ENCODE data around the gene SMYD3.

SMYD3 gene

GRCh38 chr1:246162560-246162959 lies 344.5 kb downstream of the SMYD3 start:
- intact Hi-C loops (cut with micrococcal nuclease): no loop called here
- H3K36me3 Mint-ChIP-seq (ENCODE audit: low read depth): no peaks in the 10 kb centered on the region
- H3K4me3 Mint-ChIP-seq: no peak overlapping the region
- H3K4me1 Mint-ChIP-seq (ENCODE audit: low read depth): peaks cover 49% of the 10 kb centered on the region
- H3K27me3 Mint-ChIP-seq: no peaks in the 10 kb centered on the region
- H3K9me3 Mint-ChIP-seq: no peaks in the 10 kb centered on the region
- no peak overlapping the region for H3K27ac Mint-ChIP-seq

- Mint-ChIP-seq H3K36me3 (ENCODE audit: low read depth) (no peaks in the 10 kb centered on the region), H3K27me3 (no peaks in the 10 kb centered on the region), H3K4me3 (no peak overlapping the region), H3K9me3 (no peaks in the 10 kb centered on the region), H3K27ac (no peak overlapping the region), H3K4me1 (ENCODE audit: low read depth) (peaks cover 59% of the 10 kb centered on the region)
- intact Hi-C loops (cut with micrococcal nuclease): no loop called here
Measured at GRCh38 chr1:246161626-246162025, 345.5 kb downstream of the SMYD3 start.

- Mint-ChIP-seq H3K27ac (no peak overlapping the region), H3K4me1 (ENCODE audit: low read depth) (peaks cover 60% of the 10 kb centered on the region), H3K4me3 (no peak overlapping the region), H3K27me3 (no peaks in the 10 kb centered on the region), H3K36me3 (ENCODE audit: low read depth) (no peaks in the 10 kb centered on the region), H3K9me3 (no peaks in the 10 kb centered on the region)
- intact Hi-C loops (cut with micrococcal nuclease): no loop called here
Measured at GRCh38 chr1:246160905-246161304, 346.2 kb downstream of the SMYD3 start.

- H3K27me3 Mint-ChIP-seq: no peaks in the 10 kb centered on the region
- H3K4me3 Mint-ChIP-seq: no peak overlapping the region
- H3K9me3 Mint-ChIP-seq: no peaks in the 10 kb centered on the region
- no peak overlapping the region for H3K27ac Mint-ChIP-seq
- H3K4me1 Mint-ChIP-seq (ENCODE audit: low read depth): peaks cover 59% of the 10 kb centered on the region
- H3K36me3 Mint-ChIP-seq (ENCODE audit: low read depth): no peaks in the 10 kb centered on the region
- intact Hi-C loops (cut with micrococcal nuclease): no loop called here
Measured at GRCh38 chr1:246160374-246160773, 346.7 kb downstream of the SMYD3 start.

GRCh38 chr1:246159279-246160227 lies 347.5 kb downstream of the SMYD3 start:
- peak overlapping the region; percentile 9 for H3K4me3 Mint-ChIP-seq
- peak overlapping the region; percentile 69 for H3K27ac Mint-ChIP-seq
- no peaks in the 10 kb centered on the region for H3K27me3 Mint-ChIP-seq
- H3K9me3 Mint-ChIP-seq: no peaks in the 10 kb centered on the region
- intact Hi-C loops (cut with micrococcal nuclease): loop anchor here (5.0 kb wide), 1 partner anchor 43 kb away; no protein-coding TSS in a partner anchor
- peaks cover 51% of the 10 kb centered on the region for H3K4me1 Mint-ChIP-seq (ENCODE audit: low read depth)
- no peaks in the 10 kb centered on the region for H3K36me3 Mint-ChIP-seq (ENCODE audit: low read depth)

- Mint-ChIP-seq H3K27me3 (no peaks in the 10 kb centered on the region), H3K36me3 (ENCODE audit: low read depth) (no peaks in the 10 kb centered on the region), H3K9me3 (no peaks in the 10 kb centered on the region), H3K4me3 (no peak overlapping the region), H3K4me1 (ENCODE audit: low read depth) (peaks cover 58% of the 10 kb centered on the region), H3K27ac (no peak overlapping the region)
- intact Hi-C loops (cut with micrococcal nuclease): loop anchor here (5.0 kb wide), 1 partner anchor 44 kb away; no protein-coding TSS in a partner anchor
Measured at GRCh38 chr1:246158131-246158530, 348.9 kb downstream of the SMYD3 start.

- no peaks in the 10 kb centered on the region for H3K36me3 Mint-ChIP-seq (ENCODE audit: low read depth)
- H3K9me3 Mint-ChIP-seq: no peaks in the 10 kb centered on the region
- intact Hi-C loops (cut with micrococcal nuclease): loop anchor here (5.0 kb wide), 1 partner anchor 45 kb away; no protein-coding TSS in a partner anchor
- H3K4me3 Mint-ChIP-seq: no peak overlapping the region
- no peaks in the 10 kb centered on the region for H3K27me3 Mint-ChIP-seq
- peaks cover 64% of the 10 kb centered on the region for H3K4me1 Mint-ChIP-seq (ENCODE audit: low read depth)
- H3K27ac Mint-ChIP-seq: no peak overlapping the region
Measured at GRCh38 chr1:246157516-246157915, 349.6 kb downstream of the SMYD3 start.

GRCh38 chr1:246156847-246157246 lies 350.2 kb downstream of the SMYD3 start:
- H3K9me3 Mint-ChIP-seq: no peaks in the 10 kb centered on the region
- H3K27me3 Mint-ChIP-seq: no peaks in the 10 kb centered on the region
- H3K27ac Mint-ChIP-seq: no peak overlapping the region
- H3K4me1 Mint-ChIP-seq (ENCODE audit: low read depth): peaks cover 71% of the 10 kb centered on the region
- intact Hi-C loops (cut with micrococcal nuclease): loop anchor here (5.0 kb wide), 1 partner anchor 45 kb away; no protein-coding TSS in a partner anchor
- no peaks in the 10 kb centered on the region for H3K36me3 Mint-ChIP-seq (ENCODE audit: low read depth)
- no peak overlapping the region for H3K4me3 Mint-ChIP-seq

GRCh38 chr1:246155923-246156322 lies 351.2 kb downstream of the SMYD3 start:
- no peaks in the 10 kb centered on the region for H3K9me3 Mint-ChIP-seq
- peaks cover 75% of the 10 kb centered on the region for H3K4me1 Mint-ChIP-seq (ENCODE audit: low read depth)
- no peak overlapping the region for H3K27ac Mint-ChIP-seq
- intact Hi-C loops (cut with micrococcal nuclease): loop anchor here (5.0 kb wide), 1 partner anchor 46 kb away; no protein-coding TSS in a partner anchor
- no peaks in the 10 kb centered on the region for H3K36me3 Mint-ChIP-seq (ENCODE audit: low read depth)
- no peak overlapping the region for H3K4me3 Mint-ChIP-seq
- H3K27me3 Mint-ChIP-seq: no peaks in the 10 kb centered on the region

GRCh38 chr1:246153796-246154212 lies 353.3 kb downstream of the SMYD3 start:
- Mint-ChIP-seq H3K4me1 (ENCODE audit: low read depth) (peaks cover 53% of the 10 kb centered on the region), H3K36me3 (ENCODE audit: low read depth) (no peaks in the 10 kb centered on the region), H3K27ac (no peak overlapping the region), H3K27me3 (no peaks in the 10 kb centered on the region), H3K4me3 (no peak overlapping the region), H3K9me3 (peaks cover 4% of the 10 kb centered on the region)
- intact Hi-C loops (cut with micrococcal nuclease): no loop called here

GRCh38 chr1:246152986-246153431 lies 354.1 kb downstream of the SMYD3 start:
- Mint-ChIP-seq H3K9me3 (peaks cover 12% of the 10 kb centered on the region), H3K4me1 (ENCODE audit: low read depth) (peaks cover 45% of the 10 kb centered on the region)
- intact Hi-C loops (cut with micrococcal nuclease): no loop called here

GRCh38 chr1:246151796-246152434 lies 355.2 kb downstream of the SMYD3 start:
- Mint-ChIP-seq H3K36me3 (ENCODE audit: low read depth) (peaks cover 6% of the 10 kb centered on the region), H3K4me1 (ENCODE audit: low read depth) (peaks cover 34% of the 10 kb centered on the region), H3K27me3 (no peaks in the 10 kb centered on the region), H3K27ac (peak overlapping the region; percentile 73), H3K4me3 (peak overlapping the region; percentile 37), H3K9me3 (peaks cover 16% of the 10 kb centered on the region)
- intact Hi-C loops (cut with micrococcal nuclease): no loop called here

More at GRCh38 chr1:246152986-246153431, 354.1 kb downstream of the SMYD3 start:
- peak overlapping the region; percentile 17 for H3K27ac Mint-ChIP-seq
- no peak overlapping the region for H3K4me3 Mint-ChIP-seq
- peaks cover 4% of the 10 kb centered on the region for H3K36me3 Mint-ChIP-seq (ENCODE audit: low read depth)
- no peaks in the 10 kb centered on the region for H3K27me3 Mint-ChIP-seq

GRCh38 chr1:246149543-246149942 lies 357.5 kb downstream of the SMYD3 start:
- Mint-ChIP-seq H3K4me3 (no peak overlapping the region), H3K27ac (no peak overlapping the region), H3K36me3 (ENCODE audit: low read depth) (peaks cover 6% of the 10 kb centered on the region), H3K4me1 (ENCODE audit: low read depth) (peaks cover 30% of the 10 kb centered on the region), H3K9me3 (peaks cover 16% of the 10 kb centered on the region), H3K27me3 (no peaks in the 10 kb centered on the region)
- intact Hi-C loops (cut with micrococcal nuclease): no loop called here

All from dendritic cell treated with granulocyte-macrophage colony-stimulating factor and Interleukin-4, amounts not matched to agents 40 ng/mL and 50 ng/mL, for 4 days (primary cell).